ENCODE data around the gene CD300LD. TPM values are rescaled to one million over a fixed set of nuclear protein-coding genes. Genes with fewer than 3 reads are reported as not detected.
"Not testable (repeated sequence)": the region's sequence is repeated elsewhere in the genome, so short reads cannot be mapped to it uniquely, and the experiment has no call there.

CD300LD gene
- total and polyA plus RNA-seq, 12 donors = not detected

DNA sequence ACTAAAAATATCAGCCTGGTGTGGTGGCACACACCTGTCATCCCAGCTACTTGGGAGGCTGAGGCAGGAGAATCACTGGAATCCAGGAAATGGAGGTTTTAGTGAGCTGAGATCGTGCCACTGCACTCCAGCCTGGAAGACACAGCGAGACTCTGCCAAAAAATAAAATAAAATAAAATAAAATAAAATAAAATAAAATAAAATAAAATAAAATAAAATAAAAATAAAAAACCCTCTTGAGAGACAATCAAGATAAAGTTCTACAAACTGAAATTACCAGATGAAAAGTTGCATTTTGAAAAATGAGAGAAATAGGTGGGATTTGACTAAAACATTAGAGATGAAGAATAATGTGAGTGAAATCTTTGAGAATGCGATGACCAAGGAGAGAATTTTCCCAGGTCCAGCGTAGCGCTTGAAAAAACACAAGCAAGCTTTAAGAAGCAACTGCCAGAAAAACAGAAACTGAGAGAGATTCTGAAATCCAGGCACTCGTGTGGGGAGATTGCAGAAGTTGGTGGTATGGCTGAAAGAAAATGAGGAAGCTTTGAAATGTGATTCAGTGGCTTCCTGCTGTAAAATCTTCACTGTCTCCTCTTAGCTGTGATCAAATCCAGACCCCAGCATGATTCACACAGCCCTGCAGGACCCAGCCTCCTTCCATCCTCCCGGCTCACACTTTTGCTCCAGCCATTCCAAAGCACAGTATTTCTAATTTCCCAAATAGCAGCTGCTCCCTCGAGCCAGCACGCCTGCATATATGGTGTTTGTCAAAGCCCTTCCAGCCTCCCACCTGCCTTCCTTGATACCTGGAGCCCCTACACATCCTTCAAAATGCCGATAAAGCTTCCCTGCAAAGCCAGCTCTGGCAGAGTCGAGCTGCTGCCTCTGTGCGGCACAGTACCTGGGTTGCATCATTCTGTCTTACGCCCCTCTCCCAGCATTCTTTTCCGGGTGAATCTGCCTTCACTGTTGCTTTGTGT, 39.7 kb upstream of the CD300LD start:
- intact Hi-C loops (cut with DNase I) = no loop called here
- no peaks in the 10 kb centered on the region for H3K27me3 ChIP-seq
- no peak overlapping the region for H3K27ac ChIP-seq
- H3K36me3 ChIP-seq (replicated peaks in 1 of 2) = no peaks in the 10 kb centered on the region
- TF ChIP-seq, protein P1, sequence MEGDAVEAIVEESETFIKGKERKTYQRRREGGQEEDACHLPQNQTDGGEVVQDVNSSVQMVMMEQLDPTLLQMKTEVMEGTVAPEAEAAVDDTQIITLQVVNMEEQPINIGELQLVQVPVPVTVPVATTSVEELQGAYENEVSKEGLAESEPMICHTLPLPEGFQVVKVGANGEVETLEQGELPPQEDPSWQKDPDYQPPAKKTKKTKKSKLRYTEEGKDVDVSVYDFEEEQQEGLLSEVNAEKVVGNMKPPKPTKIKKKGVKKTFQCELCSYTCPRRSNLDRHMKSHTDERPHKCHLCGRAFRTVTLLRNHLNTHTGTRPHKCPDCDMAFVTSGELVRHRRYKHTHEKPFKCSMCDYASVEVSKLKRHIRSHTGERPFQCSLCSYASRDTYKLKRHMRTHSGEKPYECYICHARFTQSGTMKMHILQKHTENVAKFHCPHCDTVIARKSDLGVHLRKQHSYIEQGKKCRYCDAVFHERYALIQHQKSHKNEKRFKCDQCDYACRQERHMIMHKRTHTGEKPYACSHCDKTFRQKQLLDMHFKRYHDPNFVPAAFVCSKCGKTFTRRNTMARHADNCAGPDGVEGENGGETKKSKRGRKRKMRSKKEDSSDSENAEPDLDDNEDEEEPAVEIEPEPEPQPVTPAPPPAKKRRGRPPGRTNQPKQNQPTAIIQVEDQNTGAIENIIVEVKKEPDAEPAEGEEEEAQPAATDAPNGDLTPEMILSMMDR (IDR thresholded peaks at IDR 0.05) = no peak
- no peak for TF ChIP-seq POLR2A (IDR thresholded peaks at IDR 0.05)
- no peaks in the 10 kb centered on the region for H3K4me1 ChIP-seq (replicated peaks in 1 of 2)
- H3K4me3 ChIP-seq = no peak overlapping the region
- WGBS, 4 donors = 30 to 38% (median 31%) methylated on average over 13 to 14 of the region's 14 CpGs
- H3K9me3 ChIP-seq (replicated peaks in 1 of 3) = no peaks in the 10 kb centered on the region
- peak in 2 of 7 donors; percentile 19 to 21 for DNase-seq

- H3K36me3 ChIP-seq (replicated peaks in 1 of 2); H3K4me1 ChIP-seq (replicated peaks in 1 of 2); H3K9me3 ChIP-seq (replicated peaks in 1 of 3); H3K27me3 ChIP-seq; H3K27ac ChIP-seq; intact Hi-C loops (cut with DNase I); DNase-seq; H3K4me3 ChIP-seq: not testable (repeated sequence)
- WGBS, 4 donors = 79 to 89% (median 84%) methylated on average over 14 of the region's 14 CpGs
Measured at GRCh38 chr17:74630251-74630650, 38.2 kb upstream of the CD300LD start.

- no peak overlapping the region for H3K4me3 ChIP-seq
- H3K4me1 ChIP-seq (replicated peaks in 1 of 2) = no peaks in the 10 kb centered on the region
- TF ChIP-seq, protein P1 (IDR thresholded peaks at IDR 0.05) = no peak
- no peak for TF ChIP-seq POLR2A (IDR thresholded peaks at IDR 0.05)
- no peaks in the 10 kb centered on the region for H3K36me3 ChIP-seq (replicated peaks in 1 of 2)
- H3K9me3 ChIP-seq (replicated peaks in 1 of 3) = no peaks in the 10 kb centered on the region
- 37 to 53% (median 48%) methylated on average over 3 of the region's 3 CpGs for WGBS, 4 donors
- no peaks in the 10 kb centered on the region for H3K27me3 ChIP-seq
- no peak for DNase-seq
- no peak overlapping the region for H3K27ac ChIP-seq
- intact Hi-C loops (cut with DNase I) = no loop called here
Measured at GRCh38 chr17:74625661-74626060, 33.6 kb upstream of the CD300LD start.

- DNase-seq = no peak
- no peaks in the 10 kb centered on the region for H3K27me3 ChIP-seq
- intact Hi-C loops (cut with DNase I) = no loop called here
- no peaks in the 10 kb centered on the region for H3K9me3 ChIP-seq (replicated peaks in 1 of 3)
- H3K4me1 ChIP-seq (replicated peaks in 1 of 2) = no peaks in the 10 kb centered on the region
- 79 to 88% (median 84%) methylated on average over 1 of the region's 1 CpG for WGBS, 4 donors
- peak overlapping the region in 1 of 5 donors; percentile 13 for H3K27ac ChIP-seq
- TF ChIP-seq, protein P1 (IDR thresholded peaks at IDR 0.05) = no peak
- no peak for TF ChIP-seq POLR2A (IDR thresholded peaks at IDR 0.05)
- H3K4me3 ChIP-seq = no peak overlapping the region
- no peaks in the 10 kb centered on the region for H3K36me3 ChIP-seq (replicated peaks in 1 of 2)
Measured at GRCh38 chr17:74624131-74624530, 32.0 kb upstream of the CD300LD start.
